IMR-90 (cell line): Measurements from ENCODE around the gene BRSK1. TPM values are rescaled to one million over a fixed set of nuclear protein-coding genes. Genes with fewer than 3 reads are reported as not detected.

Experiments
- ATAC-seq: fragments of 200-7000 bp; cut with Tn5 transposase; 2 replicates; pipeline ENCODE4 v1.9.1; 2020; ENCODE audit warnings: low read depth, mild to moderate bottlenecking, moderate library complexity
- BruUV-seq: library from RNA; stranded (reverse); fragments of 400-500 nt; replicated peaks from 2 replicates; lab custom pipeline; 2021; lab: Mats Ljungman, UMichigan
- CTCF ChIA-PET: fragments of 300-600 bp; formaldehyde crosslinking; extraction: SDS; loops from one replicate; lab custom pipeline; 2021; ENCODE audit warnings: antibody characterized with exemption; lab: Yijun Ruan, JAX
- POLR2A ChIA-PET: fragments of 300-600 bp; sonication (Branson Sonifier 250); formaldehyde crosslinking; loops from one replicate; lab custom pipeline; 2022; ENCODE audit warnings: antibody characterized with exemption; ENCODE audit not compliant: unreplicated experiment; lab: Charles Lee
- DNase-seq: peaks from one replicate; pipeline ENCODE4 v3.0.0; 2013
- H2AFZ ChIP-seq: replicated peaks from 2 replicates; pipeline ENCODE3; 2013; ENCODE audit warnings: low read length, mild to moderate bottlenecking; ENCODE audit not compliant: poor library complexity
- H2AK5ac ChIP-seq: 2 replicates; pipeline ENCODE4 v1.6.1; 2013; ENCODE audit warnings: low read depth, low read length, inconsistent platforms
- H2AK9ac ChIP-seq: replicated peaks from 2 replicates; pipeline ENCODE3; 2013; ENCODE audit warnings: mild to moderate bottlenecking, low read depth, low read length, moderate library complexity; ENCODE audit not compliant: poor library complexity
- H2BK120ac ChIP-seq: 2 replicates; pipeline ENCODE4 v1.6.1; 2013; ENCODE audit warnings: low read depth, low read length, inconsistent platforms
- H2BK15ac ChIP-seq: 3 replicates; pipeline ENCODE4 v1.6.1; 2013; ENCODE audit warnings: low read depth, low read length, inconsistent platforms
- H2BK20ac ChIP-seq: 2 replicates; pipeline ENCODE4 v1.6.1; 2013; ENCODE audit warnings: low read depth, mild to moderate bottlenecking, inconsistent platforms, low read length, moderate library complexity
- H2BK5ac ChIP-seq: 2 replicates; pipeline ENCODE4 v1.6.1; 2013; ENCODE audit warnings: mild to moderate bottlenecking, low read depth, low read length, inconsistent platforms; ENCODE audit not compliant: poor library complexity, severe bottlenecking
- H3K14ac ChIP-seq: replicated peaks from 2 replicates; pipeline ENCODE4 v1.6.1; 2013; ENCODE audit warnings: low read depth, low read length, inconsistent platforms
- H3K18ac ChIP-seq: 2 replicates; pipeline ENCODE4 v1.6.1; 2013; ENCODE audit warnings: low read depth, low read length, control low read depth
- H3K23ac ChIP-seq: 2 replicates; pipeline ENCODE4 v1.6.1; 2013; ENCODE audit warnings: low read depth, low read length, inconsistent platforms
- H3K27ac ChIP-seq: 2 replicates; pipeline ENCODE4 v1.5.1; 2013; ENCODE audit warnings: mild to moderate bottlenecking, control low read depth, low read length; ENCODE audit not compliant: insufficient read depth
- H3K27me3 ChIP-seq: 2 replicates; pipeline ENCODE4 v1.6.1; 2013; ENCODE audit warnings: low read length; ENCODE audit not compliant: control insufficient read depth, insufficient read depth
- H3K36me3 ChIP-seq: 2 replicates; pipeline ENCODE4 v1.6.1; 2013; ENCODE audit warnings: low read length, mixed read lengths; ENCODE audit not compliant: control insufficient read depth, insufficient read depth
- H3K4ac ChIP-seq: 2 replicates; pipeline ENCODE4 v1.6.1; 2013; ENCODE audit warnings: low read depth, low read length, inconsistent platforms
- H3K4me1 ChIP-seq: 2 replicates; pipeline ENCODE4 v1.6.1; 2013; ENCODE audit warnings: low read length, mixed read lengths; ENCODE audit not compliant: control insufficient read depth, insufficient read depth
- H3K4me2 ChIP-seq: 2 replicates; pipeline ENCODE4 v1.6.1; 2013; ENCODE audit warnings: low read depth, mild to moderate bottlenecking, control low read depth, low read length, moderate library complexity
- H3K4me3 ChIP-seq: 2 replicates; pipeline ENCODE4 v1.5.1; 2013; ENCODE audit warnings: low read depth, mild to moderate bottlenecking, control low read depth, low read length, moderate library complexity; ENCODE audit not compliant: insufficient read depth
- H3K56ac ChIP-seq: 2 replicates; pipeline ENCODE4 v1.6.1; 2013; ENCODE audit warnings: low read length, inconsistent platforms; ENCODE audit not compliant: insufficient read depth; ENCODE audit errors: extremely low read depth
- H3K79me1 ChIP-seq, 2 experiments: 2 replicates each; pipeline ENCODE4 v1.6.1; 2013; ENCODE audit warnings: low read length in 2 of 2, inconsistent platforms in 1 of 2, low read depth in 1 of 2
- H3K9ac ChIP-seq: 2 replicates; pipeline ENCODE4 v1.6.1; 2013; ENCODE audit warnings: low read depth, low read length, control low read depth
- H3K9me1 ChIP-seq: 2 replicates; pipeline ENCODE4 v1.6.1; 2013; ENCODE audit warnings: low read length, inconsistent platforms; ENCODE audit not compliant: insufficient read depth
- H3K9me3 ChIP-seq: 2 replicates; pipeline ENCODE4 v1.6.1; 2013; ENCODE audit warnings: low read length; ENCODE audit not compliant: control insufficient read depth, insufficient read depth
- H4K20me1 ChIP-seq: 2 replicates; pipeline ENCODE4 v1.6.1; 2013; ENCODE audit warnings: low read length, inconsistent platforms; ENCODE audit not compliant: insufficient read depth
- H4K5ac ChIP-seq: 2 replicates; pipeline ENCODE4 v1.6.1; 2013; ENCODE audit warnings: mild to moderate bottlenecking, low read depth, low read length, control low read depth
- H4K8ac ChIP-seq, 2 experiments: 2 replicates each; pipeline ENCODE4 v1.6.1; 2013; ENCODE audit warnings: low read depth in 2 of 2, low read length in 2 of 2, control low read depth in 1 of 2, inconsistent platforms in 1 of 2
- H4K91ac ChIP-seq: 2 replicates; pipeline ENCODE4 v1.6.1; 2013; ENCODE audit warnings: low read depth, low read length, inconsistent platforms; ENCODE audit not compliant: insufficient read depth
- BHLHE40 ChIP-seq: fragments of 150-350 bp; IDR thresholded peaks from 2 replicates; pipeline ENCODE4 v1.6.1; 2016; ENCODE audit warnings: mild to moderate bottlenecking, low read depth, low read length
- CEBPB ChIP-seq: IDR thresholded peaks from 2 replicates; pipeline ENCODE4 v1.6.1; 2012; ENCODE audit warnings: low read depth, low read length, improper control_type of control experiment
- CHD1 ChIP-seq: IDR thresholded peaks from 2 replicates; pipeline ENCODE4 v1.6.1; 2012; ENCODE audit warnings: low read depth, low read length, improper control_type of control experiment
- ELK1 ChIP-seq: fragments of 150-350 bp; IDR thresholded peaks from 2 replicates; pipeline ENCODE4 v1.6.1; 2016; ENCODE audit warnings: low read depth, mild to moderate bottlenecking, low read length, moderate library complexity, borderline replicate concordance
- FOS ChIP-seq: fragments of 150-350 bp; IDR thresholded peaks from 2 replicates; pipeline ENCODE4 v1.6.1; 2016; ENCODE audit warnings: low read depth, low read length
- MAFK ChIP-seq: IDR thresholded peaks from 2 replicates; pipeline ENCODE4 v1.6.1; 2012; ENCODE audit warnings: low read depth, low read length, improper control_type of control experiment
- MAZ ChIP-seq: IDR thresholded peaks from 2 replicates; pipeline ENCODE4 v1.6.1; 2012; ENCODE audit warnings: low read depth, mild to moderate bottlenecking, low read length, improper control_type of control experiment, moderate library complexity, borderline replicate concordance
- MXI1 ChIP-seq: IDR thresholded peaks from 2 replicates; pipeline ENCODE4 v1.6.1; 2012; ENCODE audit warnings: low read depth, mild to moderate bottlenecking, low read length, moderate library complexity, borderline replicate concordance
- NFE2L2 ChIP-seq: fragments of 150-350 bp; IDR thresholded peaks from 2 replicates; pipeline ENCODE4 v1.6.1; 2016; ENCODE audit warnings: low read depth, mild to moderate bottlenecking, low read length
- POLR2A ChIP-seq: IDR thresholded peaks from 2 replicates; pipeline ENCODE4 v1.6.1; 2012; ENCODE audit warnings: mild to moderate bottlenecking, low read depth, low read length
- RAD21 ChIP-seq: IDR thresholded peaks from 2 replicates; pipeline ENCODE4 v1.6.1; 2012; ENCODE audit warnings: low read length, improper control_type of control experiment
- RCOR1 ChIP-seq: IDR thresholded peaks from 2 replicates; pipeline ENCODE4 v1.6.1; 2012; ENCODE audit warnings: mild to moderate bottlenecking, low read length, improper control_type of control experiment; ENCODE audit not compliant: insufficient replicate concordance
- RFX5 ChIP-seq: IDR thresholded peaks from 2 replicates; pipeline ENCODE4 v1.8.0; 2012; ENCODE audit warnings: low read depth, mild to moderate bottlenecking, low read length, moderate library complexity
- SMC3 ChIP-seq: fragments of 150-350 bp; IDR thresholded peaks from 2 replicates; pipeline ENCODE4 v1.6.1; 2016; ENCODE audit warnings: low read depth, mild to moderate bottlenecking, antibody characterized with exemption, low read length, moderate library complexity
- WGBS, 2 experiments: methylation state at CpG; one replicate each; pipeline versions ENCODE4 v1.1.5 to v1.1.7; 2013; ENCODE audit warnings: missing lambda C conversion rate in 2 of 2; ENCODE audit not compliant: insufficient read length in 1 of 2; ENCODE audit errors: extremely low coverage in 2 of 2; 5-methylcytosine and 5-hydroxymethylcytosine counted together
- dilution Hi-C: fragments of 300-500 bp; cut with HindIII; formaldehyde crosslinking; loops from one replicate; pipeline ENCODE4 v1.14.3; 2018; ENCODE audit warnings: low sequenced_read_pairs; ENCODE audit not compliant: unreplicated experiment
- in situ Hi-C: fragments of 300-500 bp; cut with MboI; formaldehyde crosslinking; loops from 3 replicates; pipeline ENCODE4 v1.14.3; 2019; ENCODE audit warnings: low sequenced_read_pairs, inconsistent platforms, mixed read lengths
- intact Hi-C: fragments of 100-400 bp; cut with micrococcal nuclease; formaldehyde crosslinking; loops from 2 replicates; pipeline ENCODE4 v1.10.0; 2022
- polyA plus RNA-seq, 3 experiments: library from polyadenylated mRNA; depleted of rRNA; stranded (reverse); fragments of >200 nt; gene quantifications; 2 replicates each; pipeline ENCODE4 v1.2.3, GENCODE V29; 2012; ENCODE audit warnings: low replicate concordance in 1 of 3
- total RNA-seq: library from RNA; depleted of rRNA; stranded (reverse); fragments of >200 nt; gene quantifications from 2 replicates; pipeline ENCODE4 v1.2.3, GENCODE V29; 2012
- TF ChIP-seq, protein P1 (sequence below): conservative IDR thresholded peaks from 2 replicates; pipeline ENCODE4 v1.5.1; 2012; ENCODE audit warnings: mild to moderate bottlenecking, low read depth, low read length, improper control_type of control experiment
- TF ChIP-seq, protein P2 (sequence below): fragments of 150-350 bp; IDR thresholded peaks from 2 replicates; pipeline ENCODE4 v1.6.1; 2017; ENCODE audit warnings: mild to moderate bottlenecking, antibody characterized with exemption, low read length, low read depth

Gene BRSK1
- total and polyA plus RNA-seq, 2 of the 4 experiments (the other 2 are of a cell fraction): 2.5 to 22.3 TPM

DNA sequence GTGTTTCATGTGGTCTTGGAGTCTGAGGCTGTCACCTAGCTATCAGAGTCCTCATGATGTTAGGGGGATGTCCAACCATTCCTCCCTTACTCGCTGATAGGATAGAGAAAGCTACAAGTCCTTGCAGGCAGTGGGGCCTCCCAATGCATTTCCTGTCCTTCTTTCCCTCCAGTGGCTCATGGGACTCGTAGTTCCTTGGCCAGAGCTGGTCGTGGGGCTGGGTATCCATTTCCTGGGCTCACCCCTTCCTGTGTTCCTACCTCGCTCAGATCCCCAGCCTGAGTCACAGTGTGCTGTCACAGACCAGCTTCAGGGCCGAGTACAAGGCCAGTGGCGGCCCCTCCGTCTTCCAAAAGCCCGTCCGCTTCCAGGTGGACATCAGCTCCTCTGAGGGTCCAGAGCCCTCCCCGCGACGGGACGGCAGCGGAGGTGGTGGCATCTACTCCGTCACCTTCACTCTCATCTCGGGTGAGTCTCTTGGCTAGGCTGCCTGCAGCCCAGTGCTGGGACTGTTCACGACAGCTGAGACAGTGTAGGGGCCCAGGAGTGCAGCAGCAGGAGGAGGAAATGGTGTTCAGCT is 22.3 kb downstream of the BRSK1 start:
- H2BK15ac ChIP-seq: no peak overlapping the region
- H3K14ac ChIP-seq: no peak overlapping the region
- no peak overlapping the region for H3K56ac ChIP-seq
- peaks cover 49% of the 10 kb centered on the region for H3K36me3 ChIP-seq
- no peak overlapping the region for H3K18ac ChIP-seq
- H3K4me1 ChIP-seq: no peaks in the 10 kb centered on the region
- H4K20me1 ChIP-seq: no peaks in the 10 kb centered on the region
- no peak overlapping the region for H2AFZ ChIP-seq
- H3K9me3 ChIP-seq: no peaks in the 10 kb centered on the region; the same call in 1 of the 2 replicates
- H3K9ac ChIP-seq: no peak overlapping the region
- H3K23ac ChIP-seq: no peak overlapping the region
- no peaks in the 10 kb centered on the region for H3K9me1 ChIP-seq
- no peak overlapping the region for H2BK5ac ChIP-seq
- no peak overlapping the region for H2BK20ac ChIP-seq
- no peak overlapping the region for H2BK120ac ChIP-seq
- no peak for DNase-seq
- H3K4me3 ChIP-seq: no peak overlapping the region
- H2AK5ac ChIP-seq: no peak overlapping the region
- WGBS, 2 experiments: 96% methylated on average over 7 of the region's 17 CpGs; no CpG with 5 or more reads in 1 of the 2 experiments
- intact Hi-C loops: no loop called here
- H3K4ac ChIP-seq: no peak overlapping the region
- H4K91ac ChIP-seq: no peak overlapping the region
- ChIA-PET POLR2A (no interaction called here), CTCF (no interaction called here)
- in situ Hi-C loops: no loop called here
- no TSS peak for BruUV-seq
- no peak overlapping the region for H3K4me2 ChIP-seq
- dilution Hi-C loops: no loop called here
- no peaks in the 10 kb centered on the region for H3K27me3 ChIP-seq
- no peak overlapping the region for H4K8ac ChIP-seq
- H3K27ac ChIP-seq: no peak overlapping the region
- H4K5ac ChIP-seq: no peak overlapping the region
- no peaks in the 10 kb centered on the region for H3K79me1 ChIP-seq
- ATAC-seq: no peak
- H2AK9ac ChIP-seq: no peak overlapping the region
- TF ChIP-seq RFX5 (no peak), ELK1 (no peak), MAFK (no peak), CHD1 (no peak), RAD21 (no peak), MAZ (no peak), NFE2L2 (no peak), POLR2A (no peak), CEBPB (no peak), FOS (no peak), RCOR1 (no peak), SMC3 (no peak), BHLHE40 (no peak), MXI1 (no peak)
- TF ChIP-seq, protein P1, sequence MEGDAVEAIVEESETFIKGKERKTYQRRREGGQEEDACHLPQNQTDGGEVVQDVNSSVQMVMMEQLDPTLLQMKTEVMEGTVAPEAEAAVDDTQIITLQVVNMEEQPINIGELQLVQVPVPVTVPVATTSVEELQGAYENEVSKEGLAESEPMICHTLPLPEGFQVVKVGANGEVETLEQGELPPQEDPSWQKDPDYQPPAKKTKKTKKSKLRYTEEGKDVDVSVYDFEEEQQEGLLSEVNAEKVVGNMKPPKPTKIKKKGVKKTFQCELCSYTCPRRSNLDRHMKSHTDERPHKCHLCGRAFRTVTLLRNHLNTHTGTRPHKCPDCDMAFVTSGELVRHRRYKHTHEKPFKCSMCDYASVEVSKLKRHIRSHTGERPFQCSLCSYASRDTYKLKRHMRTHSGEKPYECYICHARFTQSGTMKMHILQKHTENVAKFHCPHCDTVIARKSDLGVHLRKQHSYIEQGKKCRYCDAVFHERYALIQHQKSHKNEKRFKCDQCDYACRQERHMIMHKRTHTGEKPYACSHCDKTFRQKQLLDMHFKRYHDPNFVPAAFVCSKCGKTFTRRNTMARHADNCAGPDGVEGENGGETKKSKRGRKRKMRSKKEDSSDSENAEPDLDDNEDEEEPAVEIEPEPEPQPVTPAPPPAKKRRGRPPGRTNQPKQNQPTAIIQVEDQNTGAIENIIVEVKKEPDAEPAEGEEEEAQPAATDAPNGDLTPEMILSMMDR: no peak
- TF ChIP-seq, protein P2, sequence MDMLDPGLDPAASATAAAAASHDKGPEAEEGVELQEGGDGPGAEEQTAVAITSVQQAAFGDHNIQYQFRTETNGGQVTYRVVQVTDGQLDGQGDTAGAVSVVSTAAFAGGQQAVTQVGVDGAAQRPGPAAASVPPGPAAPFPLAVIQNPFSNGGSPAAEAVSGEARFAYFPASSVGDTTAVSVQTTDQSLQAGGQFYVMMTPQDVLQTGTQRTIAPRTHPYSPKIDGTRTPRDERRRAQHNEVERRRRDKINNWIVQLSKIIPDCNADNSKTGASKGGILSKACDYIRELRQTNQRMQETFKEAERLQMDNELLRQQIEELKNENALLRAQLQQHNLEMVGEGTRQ: no peak
